GDM1 (cell line): ENCODE results near the gene XRCC3.

Experiments used
- DNase-seq: peaks from one replicate; lab custom pipeline; 2025; lab: John Stamatoyannopoulos, UW

The XRCC3 gene

DNA sequence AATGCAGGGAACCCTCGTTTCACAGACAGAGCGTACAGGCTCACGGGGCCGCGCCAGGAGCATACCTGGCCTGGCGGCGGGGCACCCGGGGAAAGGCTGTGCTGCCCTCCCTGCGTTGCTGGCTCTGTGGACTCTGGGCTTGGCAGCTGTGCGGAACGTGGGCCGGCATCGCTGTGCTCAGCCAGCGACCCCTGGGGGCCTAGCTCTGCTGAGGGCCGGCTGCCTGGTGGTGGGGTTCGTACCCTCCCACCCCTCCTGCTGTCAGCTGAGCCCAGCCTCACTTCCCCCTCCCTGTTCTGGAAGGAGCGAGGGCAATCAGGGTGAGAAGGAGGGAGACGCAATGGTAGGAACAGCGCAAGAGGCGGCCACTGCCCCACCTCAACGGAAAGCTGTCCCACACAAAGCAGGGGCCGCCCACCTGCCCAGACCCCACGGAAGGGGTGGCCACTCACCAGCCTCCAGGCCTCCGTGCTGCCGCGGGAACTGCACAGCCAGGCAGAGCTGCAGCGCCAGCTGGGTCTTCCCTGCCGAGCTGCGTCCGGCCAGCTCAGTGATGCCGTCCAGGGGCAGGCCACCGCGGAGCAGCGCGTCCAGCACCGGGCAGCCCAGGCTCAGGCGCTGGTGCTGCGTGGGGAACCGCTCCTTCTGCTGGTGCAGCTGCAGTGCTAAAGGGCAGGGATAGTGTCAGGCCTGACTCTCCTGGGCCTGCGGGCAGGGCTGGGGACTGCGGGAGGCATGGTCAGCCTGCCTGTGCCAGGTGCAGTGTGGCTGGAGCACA, 8.5 kb downstream of the XRCC3 start:
- no peak for DNase-seq

DNA sequence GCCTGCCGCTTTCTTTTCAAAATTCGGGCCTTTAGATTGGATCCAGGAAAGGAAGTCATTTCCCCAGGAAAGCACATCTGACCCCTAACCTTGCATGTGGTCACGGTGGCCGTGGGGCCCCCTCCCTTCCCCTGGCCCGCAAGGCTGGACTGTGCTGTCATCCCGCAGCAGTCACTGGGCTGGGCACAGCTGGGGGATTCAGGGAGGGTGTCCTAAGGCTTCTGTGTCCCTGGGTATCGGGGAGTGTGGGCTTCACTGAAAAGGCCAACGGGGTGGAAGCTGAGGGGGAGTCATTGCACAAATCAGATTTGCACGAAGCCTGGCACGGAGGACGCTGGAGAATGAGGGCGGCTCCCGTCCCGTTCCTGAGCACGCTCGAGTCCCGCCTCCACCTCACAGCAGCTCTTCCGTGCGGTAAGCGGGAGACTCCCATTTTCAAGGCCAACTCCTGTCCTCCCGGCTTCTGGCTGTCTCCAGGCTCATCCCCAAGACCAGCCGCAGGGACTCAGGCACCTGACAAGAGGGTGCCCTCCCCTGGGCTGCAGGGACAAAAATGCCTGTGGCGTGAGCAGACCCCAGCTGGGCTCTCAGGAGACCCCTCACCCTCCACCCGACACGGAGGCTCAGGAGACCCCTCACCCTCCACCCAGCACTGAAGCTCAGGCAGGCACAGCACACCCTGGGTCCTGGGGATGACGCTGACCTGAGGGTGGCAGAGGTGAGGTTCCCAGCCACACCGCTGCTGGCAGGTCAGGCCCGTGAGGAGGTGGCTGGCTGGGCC, 9.6 kb downstream of the XRCC3 start:
- DNase-seq, result no peak

DNA sequence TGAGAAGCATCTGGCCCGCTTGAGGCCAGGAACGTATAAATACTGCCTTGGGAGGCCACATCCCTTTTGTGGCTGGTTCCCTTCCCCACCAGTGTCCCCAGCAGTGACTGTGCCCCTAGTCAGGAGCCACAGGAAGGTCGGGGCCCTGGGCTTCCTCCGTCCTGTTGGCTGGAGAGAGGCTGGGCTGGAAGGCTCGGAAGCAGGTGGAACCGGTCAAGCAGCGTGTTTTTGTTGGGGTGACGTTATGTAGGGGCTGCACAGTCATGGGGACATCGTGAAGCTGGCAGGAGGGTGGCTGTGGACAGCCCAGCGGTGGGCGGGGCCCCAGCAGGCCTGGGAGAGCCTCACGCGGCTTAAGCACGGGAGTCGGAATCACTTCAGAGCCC, 10.1 kb downstream of the XRCC3 start:
- no peak for DNase-seq

DNA sequence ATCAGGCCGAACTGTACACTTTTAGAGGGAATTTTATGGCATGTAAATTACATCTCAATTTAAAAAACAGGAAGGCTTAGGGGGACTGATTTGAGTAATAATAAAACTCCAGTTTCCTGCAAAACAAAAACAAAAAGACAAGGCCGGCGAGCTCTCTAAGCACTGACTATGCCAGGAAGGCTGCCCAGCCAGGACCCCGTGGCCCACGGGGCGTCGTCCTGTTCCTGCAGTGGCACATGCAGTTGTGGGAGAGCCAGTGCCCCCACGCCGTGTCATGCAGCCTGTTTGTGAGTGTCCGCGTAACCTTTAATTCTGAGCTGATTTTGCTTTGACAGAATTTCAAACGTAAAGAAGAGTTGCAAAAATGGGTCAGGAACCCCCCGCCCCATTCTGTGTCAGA, 10.5 kb downstream of the XRCC3 start:
- DNase-seq, result no peak

DNA sequence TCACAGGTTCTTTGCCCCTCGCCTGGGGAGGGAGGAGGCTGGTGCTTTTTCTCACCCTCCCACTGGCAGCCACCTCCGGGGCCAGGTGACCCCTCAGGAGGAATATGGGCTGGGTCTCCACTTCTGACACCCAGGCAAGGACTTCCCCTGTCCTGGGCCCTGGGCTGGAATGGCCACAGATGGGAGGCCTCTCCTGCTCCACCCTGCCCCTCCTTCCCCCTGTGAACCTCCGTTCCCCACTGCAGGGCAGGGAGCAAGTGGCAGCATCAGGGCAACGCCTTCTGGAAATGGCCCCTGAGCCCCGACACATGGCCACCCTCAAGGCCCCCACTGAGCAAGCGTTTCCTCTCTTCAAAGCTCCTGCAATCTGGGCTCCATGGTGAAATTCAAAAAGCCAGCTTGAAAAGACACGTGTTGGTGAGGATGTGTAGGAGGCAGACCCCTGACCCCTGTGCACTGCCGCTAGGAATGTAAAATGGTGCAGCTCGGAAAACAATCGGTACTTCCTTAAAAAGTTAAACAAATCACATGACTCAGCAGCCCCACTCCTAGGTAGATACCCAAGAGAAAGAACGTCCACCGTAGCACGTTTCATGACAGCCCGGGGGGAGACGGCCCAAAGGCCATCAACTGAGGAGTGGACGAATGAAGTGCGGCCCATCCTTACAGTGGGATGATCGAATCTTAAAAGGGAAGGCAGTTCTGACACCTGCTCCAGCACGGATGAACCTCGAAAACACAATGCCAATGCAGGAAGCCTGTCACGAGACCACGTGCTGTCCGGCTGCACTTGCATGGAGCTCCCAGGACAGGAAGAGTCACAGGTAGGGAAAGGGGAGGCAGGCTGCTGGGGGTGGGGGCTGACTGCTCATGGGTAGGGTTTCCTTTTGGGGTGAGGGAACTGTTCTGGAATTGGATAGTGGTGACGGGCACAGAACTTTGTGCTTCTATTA, 11.5 kb downstream of the XRCC3 start:
- DNase-seq, result no peak

DNA sequence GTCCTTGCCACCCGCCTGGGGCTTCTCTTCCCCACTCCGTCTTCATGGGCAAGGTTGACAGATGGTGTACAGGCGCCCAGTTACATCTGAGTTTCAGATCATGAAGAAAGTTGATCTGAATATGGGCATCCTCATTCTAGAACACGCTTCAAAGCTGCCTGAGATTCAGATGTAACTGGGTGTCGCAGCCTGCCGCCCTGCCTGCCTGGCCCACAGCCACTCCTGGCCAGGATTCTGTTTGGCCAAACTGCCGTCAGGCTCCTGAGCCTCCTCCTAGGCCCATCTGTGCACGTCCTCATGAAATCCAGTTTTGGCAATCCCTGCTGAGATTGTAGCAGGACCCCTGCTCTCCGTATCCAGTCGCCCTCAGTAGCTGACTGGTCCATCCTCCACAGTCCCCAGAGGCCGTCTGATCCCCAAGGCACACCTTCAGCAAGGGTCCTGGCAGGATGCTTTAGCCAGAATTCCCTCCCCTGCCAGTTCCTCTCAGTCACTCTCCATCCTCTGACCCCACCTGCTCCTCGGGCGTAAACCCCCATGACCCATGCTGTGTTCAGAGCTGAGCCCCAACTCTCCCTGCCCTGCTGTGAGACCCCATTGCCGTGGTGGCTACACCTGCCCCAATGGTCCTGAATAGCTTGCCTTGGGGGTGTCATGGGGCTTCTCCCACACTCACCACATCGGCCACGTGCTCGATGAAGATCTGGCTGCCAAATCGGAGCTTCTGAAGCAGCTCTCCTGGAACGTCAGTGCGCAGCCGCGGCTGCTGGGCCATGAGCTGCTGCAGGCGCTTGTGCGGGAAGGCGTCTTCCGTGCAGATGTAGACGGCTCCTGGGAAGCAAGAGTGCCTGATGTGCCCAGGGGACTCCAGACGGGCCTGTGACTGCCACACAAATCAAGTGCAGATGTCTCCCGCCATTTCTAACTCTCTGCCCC, 12.5 kb downstream of the XRCC3 start:
- DNase-seq, result no peak

DNA sequence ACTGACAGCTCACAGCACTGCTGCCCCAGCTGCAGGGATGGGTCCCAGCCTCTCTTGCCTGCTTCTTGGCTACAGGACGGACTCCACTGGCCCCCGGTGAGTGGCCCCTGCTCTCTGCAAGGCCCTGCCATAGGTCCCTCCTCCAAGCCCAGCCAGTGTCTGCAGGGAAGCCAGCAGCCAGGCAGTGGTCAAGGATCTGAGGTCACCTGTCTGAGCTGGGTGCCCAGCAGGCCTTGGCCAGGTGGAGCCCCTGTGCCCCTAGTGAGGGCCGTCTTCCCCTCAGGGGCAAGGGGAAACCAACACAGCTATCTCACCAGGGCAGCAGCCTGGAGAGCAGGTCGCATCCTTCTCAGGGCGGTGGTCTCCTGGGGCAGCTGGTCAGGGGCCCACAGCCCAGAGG, 13.2 kb downstream of the XRCC3 start:
- no peak for DNase-seq

DNA sequence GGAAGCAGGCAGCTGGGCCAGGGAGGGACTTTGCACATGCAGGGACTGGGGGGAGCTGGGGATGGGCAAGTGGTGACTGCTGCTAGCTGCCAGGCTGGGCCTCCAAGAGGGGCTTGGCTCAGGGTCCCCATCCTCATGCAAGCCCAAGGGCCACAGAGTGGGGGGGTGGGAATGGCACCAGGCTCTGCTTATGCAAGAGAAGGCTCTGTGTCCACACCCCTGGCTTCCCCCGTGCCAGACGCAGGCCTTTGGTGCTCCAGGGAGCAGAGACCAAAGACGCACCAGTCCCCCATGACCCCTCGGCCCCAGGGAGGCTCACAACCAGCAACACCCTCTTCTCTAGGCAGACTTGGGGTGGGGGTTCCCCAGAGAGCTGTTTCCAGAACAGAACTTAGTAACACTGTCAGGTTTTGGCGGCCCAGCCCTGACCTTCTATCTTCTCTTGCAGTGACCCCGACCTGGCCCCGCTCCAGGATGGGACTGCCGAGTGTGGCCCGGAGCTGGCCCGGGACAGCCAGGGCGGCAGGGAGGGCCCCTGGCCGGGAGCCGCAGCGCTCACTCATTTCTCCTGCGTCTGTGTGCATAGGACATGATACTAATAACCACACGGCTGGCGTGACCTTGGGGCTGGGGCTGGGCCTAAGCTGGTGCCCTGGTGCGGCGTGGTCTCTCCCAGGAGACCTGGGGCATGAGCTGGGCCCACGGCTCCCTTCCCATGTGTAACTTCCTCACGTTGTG, 14.3 kb downstream of the XRCC3 start:
- no peak for DNase-seq

DNA sequence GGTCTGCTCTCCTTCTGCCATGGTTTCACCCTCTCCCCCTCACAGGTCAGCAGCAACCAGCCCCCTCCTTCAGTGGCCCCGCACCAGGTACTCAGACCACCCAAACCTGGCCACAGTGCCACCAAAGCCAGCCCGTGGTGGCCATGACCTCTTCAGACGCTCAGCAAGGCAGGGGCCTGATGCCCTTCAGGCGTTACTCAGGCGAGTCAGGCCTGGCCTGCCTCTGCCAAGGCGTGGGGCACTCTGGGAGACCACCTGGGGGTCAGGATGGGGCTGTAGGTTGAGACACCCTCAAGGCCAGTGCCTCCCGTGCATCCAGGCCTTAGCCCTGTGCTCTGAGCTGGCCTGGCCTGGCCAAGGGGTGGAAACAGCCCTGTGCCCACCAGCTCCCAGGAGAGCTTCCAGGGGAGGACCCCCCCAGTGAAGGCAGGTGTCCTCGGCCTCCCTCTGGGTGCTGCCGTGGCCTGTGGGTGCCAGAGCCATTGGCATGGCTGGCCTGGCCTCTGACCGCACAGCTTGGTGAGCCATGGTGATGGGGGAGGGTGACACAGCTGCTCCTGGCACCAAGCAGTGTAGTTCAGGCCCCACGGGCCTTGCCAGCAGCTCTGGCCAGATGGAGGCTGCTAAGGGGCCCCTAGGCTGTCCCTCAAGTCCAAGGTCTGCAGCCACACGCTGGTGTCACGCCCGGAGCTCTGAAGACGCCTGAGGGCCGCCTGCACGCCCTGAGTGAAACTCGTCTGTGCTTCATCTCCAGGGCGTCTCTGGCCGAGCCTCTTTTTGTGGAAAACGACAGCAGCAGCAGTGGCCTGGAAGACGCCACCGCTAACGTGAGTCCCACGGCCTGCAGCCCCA, 15.1 kb downstream of the XRCC3 start:
- no peak for DNase-seq

DNA sequence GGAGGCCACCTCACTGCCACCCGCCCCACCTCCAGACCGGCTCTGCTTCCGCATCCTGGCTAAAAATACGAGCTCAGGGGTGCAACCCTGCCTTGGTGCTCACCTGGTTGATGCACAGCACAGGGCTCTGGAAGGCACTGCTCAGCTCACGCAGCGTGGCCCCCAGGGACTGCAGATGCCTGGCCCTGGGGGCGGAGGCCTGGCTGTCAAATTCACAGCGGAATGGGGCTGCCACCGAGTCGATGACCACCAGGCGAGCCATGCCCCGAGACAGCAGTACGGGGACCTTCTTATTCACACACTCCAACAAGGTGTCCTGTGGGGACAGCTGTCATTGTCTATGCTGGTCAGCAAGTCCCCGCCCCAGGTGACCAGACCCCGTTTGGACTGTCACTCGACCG, 16.0 kb downstream of the XRCC3 start:
- DNase-seq, result no peak

DNA sequence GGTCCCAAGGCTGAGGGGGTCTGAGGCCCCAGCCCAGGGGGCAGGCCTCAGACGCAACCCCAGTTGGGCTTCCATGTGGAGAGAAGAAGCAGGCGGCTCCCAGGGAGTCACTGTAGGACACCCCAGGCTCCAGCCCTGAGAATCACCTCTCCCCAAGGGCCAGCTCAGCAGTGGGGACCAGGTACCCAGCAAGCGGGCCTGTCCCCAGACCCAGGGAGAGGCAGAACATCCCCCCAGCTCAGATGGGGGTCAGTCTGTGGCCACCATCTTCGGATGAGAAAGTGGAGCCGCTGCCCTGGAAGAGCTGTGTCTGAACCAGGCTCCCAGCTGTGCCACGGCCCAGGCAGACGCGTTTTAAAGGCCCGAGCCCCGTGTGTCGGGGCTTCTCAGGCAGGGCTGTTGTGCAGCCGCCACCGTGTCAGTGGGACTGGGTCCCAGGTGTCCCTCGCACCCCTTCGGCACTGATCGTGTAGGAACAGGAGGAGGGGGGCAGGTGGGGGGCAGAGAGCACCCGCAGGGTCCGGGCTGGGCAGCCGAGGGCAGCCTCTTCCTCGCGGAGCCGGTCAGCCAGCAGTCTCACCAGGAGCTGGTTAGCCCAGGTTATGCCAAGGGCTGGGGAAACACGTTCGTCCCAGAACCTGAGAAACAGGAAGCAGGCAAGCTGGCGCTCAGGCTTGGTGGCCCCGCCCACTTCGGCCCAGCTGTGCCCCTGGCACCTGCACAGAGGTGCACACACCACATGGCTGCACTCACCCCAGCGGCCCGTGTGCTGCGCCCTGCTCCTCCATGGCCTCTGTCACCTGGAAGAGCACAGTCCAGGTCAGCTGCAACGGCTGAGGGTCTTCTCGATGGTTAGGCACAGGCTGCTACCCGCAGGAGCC, 16.6 kb downstream of the XRCC3 start:
- no peak for DNase-seq

DNA sequence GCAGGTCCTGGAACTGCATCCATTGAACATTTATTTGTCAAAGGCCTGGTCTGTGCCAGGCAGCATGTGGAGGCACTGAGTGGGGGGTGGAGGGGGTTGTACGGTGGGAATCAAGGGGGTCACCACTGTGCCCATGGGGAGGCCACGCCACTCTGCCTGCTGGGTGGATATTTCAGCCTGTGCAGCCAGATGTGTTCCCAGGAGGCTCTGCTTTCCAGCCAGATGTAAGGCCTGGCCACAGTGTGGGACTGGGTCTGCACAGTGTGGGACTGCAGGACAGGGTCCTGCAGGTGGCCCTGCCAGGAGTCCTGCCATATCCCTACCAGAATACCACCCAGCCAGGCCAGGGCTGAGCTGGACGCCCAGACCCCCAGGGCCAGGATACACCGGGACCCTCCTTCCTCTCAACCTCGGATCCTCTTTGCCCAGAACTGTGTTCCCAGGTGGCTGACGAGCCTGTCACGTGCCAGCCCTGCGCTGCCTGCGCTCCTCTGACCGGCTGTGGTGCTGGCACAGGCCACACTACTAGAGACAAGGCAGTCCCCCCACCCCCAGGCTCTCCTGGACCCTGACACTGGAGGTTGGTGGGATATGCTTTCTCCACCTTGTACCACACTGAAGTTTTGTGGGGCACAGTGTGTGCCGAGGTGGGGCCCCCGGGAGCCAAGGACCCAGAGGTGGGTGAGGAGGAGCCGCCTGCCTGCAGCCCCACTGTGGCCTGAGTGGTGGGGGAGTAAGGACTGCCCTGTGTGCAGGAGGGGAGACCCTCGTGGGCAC, 17.5 kb downstream of the XRCC3 start:
- DNase-seq, result no peak

DNA sequence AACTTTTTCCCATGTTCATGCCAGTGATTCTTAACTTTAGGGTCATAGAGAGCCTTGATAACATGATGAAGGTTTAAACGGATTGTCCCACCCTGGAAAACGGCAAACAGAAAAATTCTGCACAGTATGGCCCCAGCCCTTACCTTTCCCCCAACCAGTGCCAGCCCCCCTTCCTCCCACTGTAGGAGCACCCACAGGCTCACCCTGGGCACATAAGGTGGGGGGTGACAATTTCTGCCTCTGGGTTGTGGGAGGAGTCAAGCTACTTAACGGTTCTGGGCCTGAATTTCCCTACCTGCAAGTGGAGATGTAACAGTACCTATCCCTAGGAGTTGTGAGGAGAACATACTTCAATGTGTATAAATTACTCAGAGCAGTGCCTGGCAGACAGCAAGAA, 18.0 kb downstream of the XRCC3 start:
- no peak for DNase-seq

DNA sequence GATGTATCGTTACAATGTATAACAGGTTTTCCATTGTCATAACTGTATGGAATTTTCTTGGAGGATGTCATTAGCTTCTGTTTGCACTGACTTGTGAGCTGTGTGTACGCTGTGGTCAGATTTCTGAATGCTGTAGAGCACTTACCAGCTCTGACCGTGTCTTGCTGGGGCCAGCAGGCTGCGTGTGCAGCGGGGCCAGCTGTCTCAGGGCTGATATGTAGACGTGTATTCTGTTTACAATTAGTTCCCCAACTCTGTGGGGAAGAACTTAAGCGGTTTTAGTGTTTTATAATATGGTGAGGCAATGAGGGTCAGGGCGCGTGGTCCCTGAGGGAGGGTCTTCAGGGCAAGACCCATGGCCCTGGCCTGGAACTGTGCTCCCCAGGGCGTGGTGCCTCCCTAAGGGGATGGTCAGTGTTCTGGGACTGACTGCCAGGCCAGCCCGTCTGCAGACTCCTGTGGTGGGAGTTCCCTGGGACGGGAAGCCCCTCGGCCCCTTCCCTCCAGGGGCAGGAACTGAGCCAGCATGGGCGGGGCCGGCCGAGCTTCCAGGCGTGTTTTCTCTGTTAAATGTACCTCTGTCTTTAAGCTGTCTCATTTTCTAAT, 18.7 kb downstream of the XRCC3 start:
- no peak for DNase-seq

DNA sequence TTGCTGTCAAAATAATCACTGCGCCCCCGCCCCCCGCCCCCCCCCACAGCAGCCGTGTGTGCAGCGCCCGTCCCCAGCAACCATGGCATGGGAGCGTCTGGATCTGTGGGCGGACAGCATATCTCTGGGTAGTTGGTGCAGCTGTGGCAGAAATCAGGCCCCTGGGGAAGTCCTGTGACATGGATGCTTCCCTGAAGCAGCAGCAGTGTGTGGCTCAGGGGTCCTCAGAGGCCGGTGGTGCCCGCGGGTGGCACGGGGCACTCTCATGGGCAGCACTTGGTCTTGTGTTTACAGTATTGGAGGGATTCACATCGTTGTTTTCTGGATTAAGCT, 19.2 kb downstream of the XRCC3 start:
- DNase-seq, result no peak

DNA sequence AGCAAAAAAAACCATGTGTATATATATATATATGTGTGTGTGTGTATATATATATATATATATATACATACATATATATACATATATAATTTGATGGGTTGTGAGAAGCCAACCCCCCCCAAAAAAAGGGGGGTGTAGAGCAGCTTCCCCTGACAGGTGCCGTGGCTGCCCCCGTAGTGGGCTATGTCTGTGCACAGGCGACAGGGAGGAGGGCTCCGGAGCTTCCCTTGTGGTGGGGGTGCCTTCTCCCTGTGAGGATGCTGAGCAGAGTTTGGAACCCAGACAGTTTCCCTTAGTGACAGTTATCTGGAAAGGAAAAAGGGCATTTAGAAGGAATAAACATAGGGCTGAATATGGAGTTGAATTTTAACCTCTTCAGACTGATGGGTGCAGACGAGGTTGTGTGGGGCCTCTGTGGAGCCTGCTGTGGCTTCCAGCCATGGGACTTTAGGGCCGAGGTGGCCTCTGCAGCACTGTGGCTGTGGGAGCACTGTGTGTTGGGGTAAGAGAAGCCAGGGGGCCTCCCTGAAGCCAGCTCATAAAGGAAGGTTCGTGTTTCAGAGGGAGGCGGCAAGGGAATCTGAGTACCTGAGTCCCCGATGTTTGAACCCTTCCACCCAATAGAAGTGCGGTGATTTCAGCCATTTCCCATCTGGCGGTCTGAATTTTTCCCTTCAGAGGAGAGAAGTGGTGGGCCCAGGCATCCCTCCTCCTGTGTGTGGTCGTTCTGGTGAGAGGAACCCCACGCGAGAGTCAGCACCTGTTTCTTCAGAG, 19.8 kb downstream of the XRCC3 start:
- DNase-seq, result no peak

DNA sequence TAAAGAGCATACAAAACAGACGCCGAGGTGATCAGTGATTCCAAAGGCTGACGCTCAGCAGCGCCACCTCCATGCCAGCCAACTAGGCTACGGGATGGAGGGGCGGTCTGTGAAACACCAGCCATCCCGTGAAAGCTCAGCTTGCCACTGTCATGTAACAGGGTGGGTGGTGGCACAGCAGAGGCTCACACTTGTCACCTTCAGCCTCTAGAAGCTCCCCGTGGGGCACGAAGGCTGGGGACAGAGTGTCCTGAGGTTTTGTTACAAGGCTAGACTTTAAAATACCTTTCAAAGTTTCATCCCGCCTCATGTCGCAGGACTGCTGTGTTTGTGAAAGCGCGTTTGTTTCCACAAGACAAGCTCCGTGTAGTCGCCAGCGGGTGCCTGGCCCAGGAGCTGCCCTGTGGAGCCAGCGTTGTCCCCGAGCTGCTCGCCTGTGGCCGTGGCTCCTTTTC, 20.7 kb downstream of the XRCC3 start:
- no peak for DNase-seq
